ENCODE results near the gene DNAH8. TPM values are rescaled to one million over a fixed set of nuclear protein-coding genes. Genes with fewer than 3 reads are reported as not detected.
A peak's percentile ranks its signal among the peaks of the same experiment; 100 is the strongest.

DNAH8 gene
- total RNA-seq, 1 donor from 2014 or later, result 3.0 TPM

DNA sequence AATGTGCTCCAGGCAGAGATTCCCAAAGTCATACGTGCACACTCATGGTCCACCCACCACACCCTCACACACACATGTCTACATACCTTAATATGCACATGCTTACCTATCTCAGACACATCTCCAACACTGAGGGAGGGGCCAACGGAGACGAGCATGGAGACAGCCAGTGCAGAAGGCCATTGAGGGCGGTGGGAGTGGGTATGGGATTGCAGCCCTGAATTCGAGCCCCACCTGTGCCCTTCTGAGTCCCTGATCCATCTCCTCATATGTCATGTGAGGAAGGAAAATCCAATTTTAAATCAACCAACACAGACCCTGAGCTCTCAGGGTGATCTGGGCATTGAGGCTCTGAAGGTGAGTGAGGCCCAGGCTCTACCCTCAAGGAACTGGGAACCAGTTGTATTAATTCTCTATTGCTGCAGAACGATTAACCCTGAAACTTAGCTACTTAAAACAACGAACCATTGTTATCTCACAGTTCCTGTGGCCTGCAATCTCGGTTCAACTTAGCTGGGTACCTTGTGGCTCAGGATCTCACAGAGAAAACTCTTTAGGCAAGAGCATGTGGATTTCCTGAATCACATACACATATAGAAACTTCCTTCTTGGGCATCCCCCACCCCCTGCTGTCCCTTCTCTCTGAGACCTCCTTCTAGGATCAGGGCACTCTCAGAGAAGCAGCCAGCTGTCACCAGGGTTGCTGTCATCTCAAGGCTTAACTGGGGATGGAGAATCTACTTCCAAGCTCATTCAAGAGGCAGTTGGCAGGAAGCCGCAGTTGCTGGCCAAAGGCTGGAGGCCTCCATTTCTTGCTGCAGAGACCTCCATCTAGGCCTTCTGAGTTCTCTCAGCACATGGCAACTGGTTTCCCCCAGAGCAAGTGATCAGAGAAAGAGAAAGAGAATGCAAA, 361.8 kb downstream of the DNAH8 start:
- DNase-seq, result peak; percentile 59

DNA sequence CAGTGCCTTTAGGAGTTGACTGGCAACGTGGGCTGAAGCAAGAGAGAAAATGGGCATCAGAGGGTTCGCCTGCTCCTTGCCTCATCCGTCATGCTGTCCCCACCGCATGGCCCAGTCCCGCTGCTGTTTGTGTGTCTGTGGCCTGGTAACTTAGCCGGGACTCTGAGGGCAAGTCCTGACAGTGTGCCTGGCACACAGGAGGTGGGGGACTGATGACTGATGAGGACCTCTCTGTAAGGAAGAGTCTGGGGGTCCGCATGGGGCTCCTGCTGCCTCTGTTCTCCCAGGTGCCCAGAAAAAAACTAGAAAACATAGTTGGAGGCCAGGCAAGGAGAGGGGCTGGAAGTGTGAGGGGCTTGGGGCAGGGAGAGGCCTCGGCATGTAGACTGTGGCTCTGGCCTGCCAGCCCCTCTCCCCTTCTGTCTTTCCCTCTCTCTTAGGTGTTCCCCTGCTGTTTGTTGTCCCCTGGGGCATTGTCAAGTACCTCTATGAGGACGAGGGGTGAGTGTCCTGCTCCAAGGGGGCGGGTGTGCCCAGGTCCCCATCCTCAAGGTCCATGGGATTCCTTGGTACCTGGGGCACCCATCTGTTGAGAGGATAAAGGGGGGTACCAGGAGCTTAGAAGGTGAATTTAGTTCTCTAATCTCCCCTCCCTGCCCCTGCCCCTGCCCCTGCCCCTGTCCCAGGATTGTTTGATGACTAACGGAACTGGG, 362.9 kb downstream of the DNAH8 start:
- no peak for DNase-seq

DNA sequence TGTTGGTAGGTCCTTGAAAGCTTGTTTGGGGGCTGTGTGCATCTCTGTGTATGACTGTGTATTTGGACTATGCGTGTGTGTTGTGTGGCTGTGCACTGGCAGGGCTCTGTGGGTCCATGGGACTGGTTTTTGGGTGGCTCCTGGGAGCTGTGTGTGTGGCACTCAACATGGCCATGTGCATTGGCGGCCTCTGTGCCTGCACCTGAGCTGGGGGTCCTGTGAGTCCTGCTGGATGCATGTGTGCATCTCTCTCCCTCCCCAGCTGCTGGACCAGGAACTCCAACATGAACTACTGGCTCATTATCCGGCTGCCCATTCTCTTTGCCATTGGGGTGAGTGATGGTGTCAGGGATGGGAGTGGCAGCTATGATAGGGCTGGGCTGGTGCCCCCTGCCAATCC, 363.6 kb downstream of the DNAH8 start:
- DNase-seq, result no peak

DNA sequence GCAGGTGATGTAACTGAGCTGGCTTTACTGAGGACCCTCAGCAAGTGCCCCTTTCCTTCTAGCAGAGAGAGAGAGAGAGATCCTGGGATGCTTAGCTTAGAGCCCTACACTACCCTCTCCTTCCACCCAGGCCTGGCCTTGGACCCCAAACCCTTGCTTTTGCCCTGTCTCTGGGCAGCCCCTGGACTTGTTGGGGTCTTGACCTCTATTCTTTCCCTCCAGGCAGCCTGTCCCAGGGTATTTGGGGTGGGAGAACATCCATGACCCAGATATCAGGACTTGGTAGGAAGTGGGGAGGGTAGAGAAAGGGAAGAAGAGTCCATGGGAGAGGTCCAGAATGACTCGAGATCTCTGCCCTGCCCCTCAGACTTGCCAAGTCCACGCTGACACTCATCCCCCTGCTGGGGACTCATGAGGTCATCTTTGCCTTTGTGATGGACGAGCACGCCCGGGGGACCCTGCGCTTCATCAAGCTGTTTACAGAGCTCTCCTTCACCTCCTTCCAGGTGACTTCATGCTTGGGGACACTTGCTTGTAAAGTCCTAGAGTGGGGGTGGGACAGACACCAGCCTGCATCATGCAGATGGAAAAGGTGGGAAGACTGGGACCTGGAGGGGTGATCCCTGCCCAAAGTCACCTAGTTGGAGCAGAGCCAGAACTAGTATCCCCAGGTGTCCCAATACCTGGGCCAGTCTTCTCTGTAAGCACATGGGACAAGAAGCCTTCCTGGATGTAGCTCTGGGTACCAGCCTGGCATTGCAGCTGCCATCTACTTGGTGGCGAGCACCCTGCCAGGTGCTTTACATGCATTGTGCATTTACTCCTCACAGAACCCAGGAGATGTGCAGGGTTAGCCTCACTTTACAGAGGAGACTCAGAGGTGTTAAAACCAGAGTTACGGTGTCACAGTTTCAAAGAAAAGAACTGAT, 364.4 kb downstream of the DNAH8 start:
- DNase-seq, result no peak

Small RNAs within 50 kb of the gene (small RNA-seq; reads per million reads assigned to genes)
- gene AL034345.1 (ENCODE audit: low replicate concordance) (not detected), gene RF00393 (ENCODE audit: low replicate concordance) (not detected)

Other genes starting within 250 kb of the DNAH8 start
- 32.6 TPM for gene BTBD9, start 75.4 kb upstream of the DNAH8 start, total RNA-seq
- gene GLO1, start 12.2 kb upstream of the DNAH8 start, total RNA-seq, result 131 TPM